Measurements from ENCODE around the gene UROS.

DNA sequence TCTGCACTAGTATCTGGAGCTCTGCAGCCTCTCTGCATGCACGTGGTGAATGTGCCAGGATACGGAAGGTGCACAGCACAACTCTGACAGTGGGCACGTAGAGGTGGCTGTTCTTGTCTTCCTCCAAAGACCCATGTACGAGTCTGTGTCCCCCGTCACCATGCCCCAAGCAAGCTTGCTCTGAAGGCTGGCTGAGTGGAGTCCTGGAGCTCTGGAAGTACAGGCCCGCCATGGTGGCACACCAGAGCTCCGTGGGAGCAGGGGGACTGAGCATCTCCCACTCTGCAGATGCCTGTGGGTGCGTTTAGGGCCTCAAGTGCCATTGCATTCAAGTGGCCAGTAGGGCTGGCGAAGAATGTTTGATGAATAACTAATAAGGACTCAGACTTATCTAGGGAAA lies 17.3 kb upstream of the UROS start:
- TF ChIP-seq, protein P1, sequence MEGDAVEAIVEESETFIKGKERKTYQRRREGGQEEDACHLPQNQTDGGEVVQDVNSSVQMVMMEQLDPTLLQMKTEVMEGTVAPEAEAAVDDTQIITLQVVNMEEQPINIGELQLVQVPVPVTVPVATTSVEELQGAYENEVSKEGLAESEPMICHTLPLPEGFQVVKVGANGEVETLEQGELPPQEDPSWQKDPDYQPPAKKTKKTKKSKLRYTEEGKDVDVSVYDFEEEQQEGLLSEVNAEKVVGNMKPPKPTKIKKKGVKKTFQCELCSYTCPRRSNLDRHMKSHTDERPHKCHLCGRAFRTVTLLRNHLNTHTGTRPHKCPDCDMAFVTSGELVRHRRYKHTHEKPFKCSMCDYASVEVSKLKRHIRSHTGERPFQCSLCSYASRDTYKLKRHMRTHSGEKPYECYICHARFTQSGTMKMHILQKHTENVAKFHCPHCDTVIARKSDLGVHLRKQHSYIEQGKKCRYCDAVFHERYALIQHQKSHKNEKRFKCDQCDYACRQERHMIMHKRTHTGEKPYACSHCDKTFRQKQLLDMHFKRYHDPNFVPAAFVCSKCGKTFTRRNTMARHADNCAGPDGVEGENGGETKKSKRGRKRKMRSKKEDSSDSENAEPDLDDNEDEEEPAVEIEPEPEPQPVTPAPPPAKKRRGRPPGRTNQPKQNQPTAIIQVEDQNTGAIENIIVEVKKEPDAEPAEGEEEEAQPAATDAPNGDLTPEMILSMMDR (IDR thresholded peaks at IDR 0.05 in 8 of 11, conservative IDR thresholded peaks at IDR 0.05 in 3 of 11) = no peak
- TF ChIP-seq POLR2A (IDR thresholded peaks at IDR 0.05) (no peak), POLR2AphosphoS5 (IDR thresholded peaks at IDR 0.05) (no peak)

Data from spleen (tissue), 7 donors.